HAP-1 (cell line): ENCODE data around the gene PLXNB3.
A peak's percentile ranks its signal among the peaks of the same experiment; 100 is the strongest.

ENCODE experiments used
- DNase-seq, 2 experiments: peaks; one replicate each; pipeline ENCODE4 v3.0.0-alpha.2; 2016 to 2020; ENCODE audit warnings: low spot score in 2 of 2
- H3K27me3 ChIP-seq: fragments of 250-450 bp; sonication (Bioruptor Pico); 2 replicates; pipeline ENCODE4 v1.5.1; 2020; ENCODE audit warnings: low read depth, mild to moderate bottlenecking, moderate library complexity
- H3K36me3 ChIP-seq: fragments of 250-450 bp; sonication (Bioruptor Pico); replicated peaks from 2 replicates; pipeline ENCODE4 v1.5.1; 2020; ENCODE audit warnings: mild to moderate bottlenecking
- H3K4me1 ChIP-seq: fragments of 250-450 bp; sonication (Bioruptor Pico); 2 replicates; pipeline ENCODE4 v1.5.1; 2020; ENCODE audit warnings: mild to moderate bottlenecking
- H3K4me3 ChIP-seq: fragments of 250-450 bp; sonication (Bioruptor Pico); 2 replicates; pipeline ENCODE4 v1.5.1; 2020; ENCODE audit warnings: mild to moderate bottlenecking, moderate library complexity
- H3K9me3 ChIP-seq: fragments of 250-450 bp; sonication (Bioruptor Pico); 2 replicates; pipeline ENCODE4 v1.5.1; 2020; ENCODE audit warnings: mild to moderate bottlenecking, moderate library complexity
- in situ Hi-C: fragments of 300-500 bp; cut with MboI; formaldehyde crosslinking; loops from 3 replicates; pipeline ENCODE4 v1.14.3; 2020; ENCODE audit warnings: low sequenced_read_pairs, inconsistent platforms, mixed read lengths

PLXNB3 gene

DNA sequence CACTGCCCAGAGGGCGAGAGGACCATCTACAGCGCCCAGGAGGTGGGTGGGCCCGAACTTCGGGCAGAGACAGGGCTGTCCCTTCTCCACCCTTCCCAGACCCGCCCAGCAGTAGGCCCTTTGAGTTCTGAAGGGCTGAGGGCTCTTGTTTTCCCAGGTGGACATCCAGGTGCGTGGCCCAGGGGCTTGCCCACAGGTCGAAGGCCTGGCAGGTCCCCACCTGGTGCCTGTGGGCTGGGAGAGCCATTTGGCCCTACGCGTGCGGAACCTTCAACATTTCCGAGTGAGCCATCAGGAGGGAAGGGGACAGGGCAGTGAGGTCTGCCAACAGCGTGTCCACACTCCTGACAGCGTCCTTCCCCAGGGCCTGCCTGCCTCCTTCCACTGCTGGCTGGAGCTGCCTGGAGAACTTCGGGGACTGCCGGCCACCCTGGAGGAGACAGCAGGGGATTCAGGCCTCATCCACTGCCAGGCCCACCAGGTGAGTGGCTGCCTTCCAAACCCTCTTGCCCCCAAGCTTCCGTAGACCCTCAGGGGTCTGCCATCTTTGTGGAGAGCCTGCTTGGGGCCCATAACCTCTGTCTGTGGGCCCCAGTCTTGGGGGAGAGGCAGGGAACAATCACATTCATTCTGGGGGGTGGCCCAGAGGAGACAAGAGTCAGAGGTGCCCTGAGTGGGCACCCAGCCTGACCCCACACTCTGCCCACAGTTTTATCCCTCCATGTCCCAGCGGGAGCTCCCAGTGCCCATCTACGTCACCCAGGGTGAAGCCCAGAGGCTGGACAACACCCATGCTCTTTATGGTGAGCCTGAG is 6.8 kb downstream of the PLXNB3 start:
- Histone ChIP-seq H3K4me3 (no peak overlapping the region), H3K9me3 (no peaks in the 10 kb centered on the region), H3K36me3 (no peaks in the 10 kb centered on the region), H3K4me1 (no peaks in the 10 kb centered on the region), H3K27me3 (no peaks in the 10 kb centered on the region)
- DNase-seq, result no peak
- in situ Hi-C loops, result no loop called here

DNA sequence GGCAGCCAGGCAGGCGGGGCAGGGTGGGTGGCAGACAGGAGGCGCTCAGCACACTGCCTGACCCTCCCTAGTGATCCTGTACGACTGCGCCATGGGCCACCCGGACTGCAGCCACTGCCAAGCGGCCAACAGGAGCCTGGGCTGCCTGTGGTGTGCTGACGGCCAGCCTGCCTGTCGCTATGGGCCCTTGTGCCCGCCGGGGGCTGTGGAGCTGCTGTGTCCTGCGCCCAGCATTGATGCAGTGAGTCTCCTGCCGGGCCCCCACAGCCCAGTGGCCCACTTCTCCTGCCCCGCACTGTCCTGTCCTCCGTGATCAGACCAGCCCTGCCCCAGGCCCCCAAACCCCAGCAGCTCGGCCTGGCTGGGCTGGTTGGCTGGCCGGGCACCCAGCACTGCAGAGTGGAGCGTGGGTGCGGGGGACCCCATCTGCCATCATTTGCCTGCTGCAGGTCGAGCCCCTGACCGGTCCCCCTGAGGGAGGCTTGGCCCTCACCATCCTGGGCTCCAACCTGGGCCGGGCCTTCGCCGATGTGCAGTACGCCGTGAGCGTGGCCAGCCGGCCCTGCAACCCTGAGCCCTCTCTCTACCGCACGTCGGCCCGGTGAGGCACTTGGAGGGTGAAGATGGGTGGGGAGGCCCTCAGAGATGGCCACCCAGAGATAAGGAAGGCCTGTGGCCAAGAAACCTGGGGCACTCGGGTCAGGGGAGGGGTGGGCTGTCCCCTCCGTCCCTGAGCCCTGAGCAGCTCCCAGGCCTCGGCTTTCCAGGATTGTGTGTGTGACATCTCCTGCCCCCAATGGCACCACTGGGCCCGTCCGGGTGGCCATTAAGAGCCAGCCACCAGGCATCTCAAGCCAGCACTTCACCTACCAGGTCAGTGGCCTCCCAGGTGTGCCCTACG is 7.6 kb downstream of the PLXNB3 start:
- Histone ChIP-seq H3K9me3 (no peaks in the 10 kb centered on the region), H3K27me3 (no peaks in the 10 kb centered on the region), H3K36me3 (no peaks in the 10 kb centered on the region), H3K4me1 (peaks cover under 1% of the 10 kb centered on the region), H3K4me3 (no peak overlapping the region)
- peak in 1 of 2 experiments; percentile 7 for DNase-seq
- in situ Hi-C loops, result no loop called here

- Histone ChIP-seq H3K9me3 (no peaks in the 10 kb centered on the region), H3K27me3 (no peaks in the 10 kb centered on the region), H3K4me3 (no peak overlapping the region), H3K4me1 (peaks cover 4% of the 10 kb centered on the region), H3K36me3 (no peaks in the 10 kb centered on the region)
- in situ Hi-C loops, result no loop called here
- DNase-seq, result peak in 1 of 2 experiments; percentile 8
Measured at GRCh38 chrX:153772316-153773217, 8.5 kb downstream of the PLXNB3 start.

GRCh38 chrX:153773218-153773611 is 9.2 kb downstream of the PLXNB3 start:
- no peaks in the 10 kb centered on the region for H3K9me3 ChIP-seq
- DNase-seq, result no peak
- no peaks in the 10 kb centered on the region for H3K36me3 ChIP-seq
- H3K4me1 ChIP-seq, result peaks cover 4% of the 10 kb centered on the region
- H3K4me3 ChIP-seq, result no peak overlapping the region
- no peaks in the 10 kb centered on the region for H3K27me3 ChIP-seq
- in situ Hi-C loops, result no loop called here

DNA sequence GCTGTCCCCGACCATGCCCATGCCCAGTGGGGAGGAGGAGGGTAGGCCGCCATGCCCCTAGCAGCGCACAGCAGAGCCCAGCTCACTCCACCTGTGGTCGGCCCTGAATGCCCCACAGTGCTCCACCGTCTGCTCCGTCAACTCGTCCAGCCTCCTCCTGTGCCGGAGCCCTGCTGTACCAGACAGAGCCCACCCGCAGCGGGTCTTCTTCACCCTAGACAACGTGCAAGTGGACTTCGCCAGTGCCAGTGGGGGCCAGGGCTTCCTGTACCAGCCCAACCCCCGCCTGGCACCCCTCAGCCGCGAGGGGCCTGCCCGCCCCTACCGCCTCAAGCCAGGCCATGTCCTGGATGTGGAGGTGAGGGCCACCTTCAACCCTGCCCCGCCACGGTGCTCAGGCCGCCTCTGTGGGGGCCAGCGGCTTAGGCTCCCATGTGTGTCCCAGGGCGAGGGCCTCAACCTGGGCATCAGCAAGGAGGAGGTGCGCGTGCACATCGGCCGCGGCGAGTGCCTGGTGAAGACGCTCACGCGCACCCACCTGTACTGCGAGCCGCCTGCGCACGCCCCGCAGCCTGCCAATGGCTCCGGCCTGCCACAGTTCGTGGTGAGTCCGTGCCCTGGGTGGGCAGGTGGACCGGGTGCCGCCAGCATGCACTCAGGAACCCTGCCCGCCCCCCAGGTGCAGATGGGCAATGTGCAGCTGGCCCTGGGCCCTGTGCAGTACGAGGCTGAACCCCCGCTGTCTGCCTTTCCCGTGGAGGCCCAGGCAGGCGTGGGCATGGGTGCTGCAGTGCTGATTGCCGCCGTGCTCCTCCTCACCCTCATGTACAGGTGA is 9.9 kb downstream of the PLXNB3 start:
- Histone ChIP-seq H3K27me3 (no peaks in the 10 kb centered on the region), H3K9me3 (no peaks in the 10 kb centered on the region), H3K36me3 (no peaks in the 10 kb centered on the region), H3K4me3 (no peak overlapping the region), H3K4me1 (peaks cover 4% of the 10 kb centered on the region)
- no peak for DNase-seq
- in situ Hi-C loops, result no loop called here

DNA sequence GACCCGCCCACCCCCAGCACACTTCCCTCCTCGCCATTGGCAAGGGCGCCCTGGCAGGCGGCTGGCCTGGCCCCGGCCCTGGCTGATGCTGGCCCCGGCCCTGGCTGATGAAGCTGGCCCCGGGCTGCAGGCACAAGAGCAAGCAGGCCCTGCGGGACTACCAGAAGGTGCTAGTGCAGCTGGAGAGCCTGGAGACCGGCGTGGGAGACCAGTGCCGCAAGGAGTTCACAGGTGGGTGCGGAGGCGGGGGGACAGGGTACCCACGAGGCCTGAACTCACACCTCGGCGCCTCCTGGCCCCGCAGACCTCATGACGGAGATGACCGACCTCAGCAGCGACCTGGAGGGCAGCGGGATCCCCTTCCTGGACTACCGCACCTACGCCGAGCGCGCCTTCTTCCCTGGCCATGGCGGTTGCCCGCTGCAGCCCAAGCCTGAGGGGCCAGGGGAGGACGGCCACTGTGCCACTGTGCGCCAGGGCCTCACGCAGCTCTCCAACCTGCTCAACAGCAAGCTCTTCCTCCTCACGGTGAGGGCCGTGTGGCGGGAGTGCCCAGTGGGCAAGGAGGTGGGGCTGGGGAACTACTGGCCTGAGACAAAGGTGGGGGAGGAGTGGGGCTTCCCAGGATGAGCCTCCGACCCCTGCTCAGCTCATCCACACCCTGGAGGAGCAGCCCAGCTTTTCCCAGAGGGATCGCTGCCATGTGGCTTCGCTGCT is 10.7 kb downstream of the PLXNB3 start:
- peaks cover 4% of the 10 kb centered on the region for H3K4me1 ChIP-seq
- no peak for DNase-seq
- no peaks in the 10 kb centered on the region for H3K36me3 ChIP-seq
- in situ Hi-C loops, result no loop called here
- H3K27me3 ChIP-seq, result no peaks in the 10 kb centered on the region
- no peaks in the 10 kb centered on the region for H3K9me3 ChIP-seq
- H3K4me3 ChIP-seq, result no peak overlapping the region

DNA sequence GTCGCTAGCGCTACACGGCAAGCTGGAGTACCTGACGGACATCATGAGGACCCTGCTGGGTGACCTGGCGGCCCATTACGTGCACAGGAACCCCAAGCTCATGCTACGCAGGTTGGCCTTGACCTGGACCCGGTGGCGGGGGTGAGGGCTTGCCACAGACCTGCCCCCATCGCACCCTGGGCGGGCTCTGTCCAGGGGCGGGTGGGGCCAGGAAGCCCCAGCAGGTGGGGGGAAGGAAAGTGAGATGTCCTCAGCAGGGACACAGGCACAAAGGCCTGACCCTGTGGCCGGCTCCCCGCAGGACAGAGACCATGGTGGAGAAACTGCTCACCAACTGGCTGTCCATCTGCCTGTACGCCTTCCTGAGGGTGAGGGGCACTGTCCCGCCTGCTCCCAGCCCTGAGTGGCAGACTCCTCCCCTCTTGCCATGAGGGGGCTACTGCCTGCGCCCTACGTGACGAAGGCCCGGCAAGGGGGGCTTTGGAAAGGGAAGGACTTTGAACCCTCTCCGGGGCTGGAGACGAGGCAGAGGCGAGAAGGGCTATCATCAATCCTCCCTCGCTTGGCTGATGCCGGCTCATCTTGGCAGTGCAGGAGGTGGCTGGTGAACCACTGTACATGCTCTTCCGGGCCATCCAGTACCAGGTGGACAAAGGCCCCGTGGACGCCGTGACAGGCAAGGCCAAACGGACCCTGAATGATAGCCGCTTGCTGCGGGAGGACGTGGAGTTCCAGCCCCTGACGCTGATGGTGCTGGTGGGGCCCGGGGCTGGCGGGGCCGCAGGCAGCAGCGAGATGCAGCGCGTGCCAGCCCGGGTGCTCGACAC is 11.5 kb downstream of the PLXNB3 start:
- in situ Hi-C loops, result no loop called here
- no peaks in the 10 kb centered on the region for H3K9me3 ChIP-seq

DNA sequence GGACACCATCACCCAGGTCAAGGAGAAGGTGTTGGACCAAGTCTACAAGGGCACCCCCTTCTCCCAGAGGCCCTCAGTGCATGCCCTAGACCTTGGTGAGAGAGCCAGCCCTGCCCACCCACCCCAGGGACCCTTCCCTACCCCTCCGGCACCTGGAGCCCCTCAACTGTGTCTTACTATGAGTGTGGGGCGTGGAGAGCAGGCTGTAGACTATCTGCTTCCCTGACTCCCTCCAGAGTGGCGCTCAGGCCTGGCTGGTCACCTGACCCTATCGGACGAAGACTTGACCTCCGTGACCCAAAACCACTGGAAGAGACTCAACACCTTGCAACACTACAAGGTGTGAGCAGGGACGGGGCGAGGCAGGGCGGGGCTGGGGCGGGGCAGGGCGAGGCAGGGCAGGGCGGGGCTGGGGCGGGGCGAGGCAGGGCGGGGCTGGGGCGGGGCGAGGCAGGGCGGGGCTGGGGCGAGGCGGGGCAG is 12.1 kb downstream of the PLXNB3 start:
- H3K4me3 ChIP-seq, result no peak overlapping the region
- H3K9me3 ChIP-seq, result no peaks in the 10 kb centered on the region
- in situ Hi-C loops, result no loop called here
- H3K27me3 ChIP-seq, result no peaks in the 10 kb centered on the region
- peaks cover 4% of the 10 kb centered on the region for H3K4me1 ChIP-seq
- no peaks in the 10 kb centered on the region for H3K36me3 ChIP-seq
- DNase-seq, result no peak

More for the DNA sequence above, 11.5 kb downstream of the PLXNB3 start:
- peaks cover 4% of the 10 kb centered on the region for H3K4me1 ChIP-seq
- H3K4me3 ChIP-seq, result no peak overlapping the region
- DNase-seq, result no peak
- no peaks in the 10 kb centered on the region for H3K36me3 ChIP-seq
- H3K27me3 ChIP-seq, result no peaks in the 10 kb centered on the region

DNA sequence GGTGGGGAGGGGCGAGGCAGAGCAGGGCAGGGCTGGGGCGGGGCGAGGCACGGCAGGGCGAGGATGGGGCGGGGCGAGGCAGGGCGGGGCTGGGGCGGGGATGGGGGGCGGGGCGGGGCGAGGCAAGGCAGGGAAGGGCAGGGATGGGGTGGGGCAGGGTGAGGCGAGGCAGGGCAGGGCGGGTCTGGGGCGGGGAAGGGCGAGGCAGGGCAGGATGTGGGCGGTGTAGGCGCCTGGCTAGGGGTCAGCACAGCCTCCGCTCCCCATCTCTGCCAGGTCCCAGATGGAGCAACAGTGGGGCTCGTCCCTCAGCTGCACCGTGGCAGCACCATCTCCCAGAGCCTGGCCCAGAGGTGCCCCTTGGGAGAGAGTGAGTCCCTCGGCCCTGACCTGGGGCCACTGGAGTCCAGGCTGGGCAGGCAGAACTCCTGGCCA is 12.6 kb downstream of the PLXNB3 start:
- DNase-seq, result peak; percentile 25 to 74
- H3K27me3 ChIP-seq, result no peaks in the 10 kb centered on the region
- in situ Hi-C loops, result no loop called here
- H3K4me3 ChIP-seq, result no peak overlapping the region
- H3K4me1 ChIP-seq, result peaks cover 4% of the 10 kb centered on the region
- H3K9me3 ChIP-seq, result no peaks in the 10 kb centered on the region
- no peaks in the 10 kb centered on the region for H3K36me3 ChIP-seq

DNA sequence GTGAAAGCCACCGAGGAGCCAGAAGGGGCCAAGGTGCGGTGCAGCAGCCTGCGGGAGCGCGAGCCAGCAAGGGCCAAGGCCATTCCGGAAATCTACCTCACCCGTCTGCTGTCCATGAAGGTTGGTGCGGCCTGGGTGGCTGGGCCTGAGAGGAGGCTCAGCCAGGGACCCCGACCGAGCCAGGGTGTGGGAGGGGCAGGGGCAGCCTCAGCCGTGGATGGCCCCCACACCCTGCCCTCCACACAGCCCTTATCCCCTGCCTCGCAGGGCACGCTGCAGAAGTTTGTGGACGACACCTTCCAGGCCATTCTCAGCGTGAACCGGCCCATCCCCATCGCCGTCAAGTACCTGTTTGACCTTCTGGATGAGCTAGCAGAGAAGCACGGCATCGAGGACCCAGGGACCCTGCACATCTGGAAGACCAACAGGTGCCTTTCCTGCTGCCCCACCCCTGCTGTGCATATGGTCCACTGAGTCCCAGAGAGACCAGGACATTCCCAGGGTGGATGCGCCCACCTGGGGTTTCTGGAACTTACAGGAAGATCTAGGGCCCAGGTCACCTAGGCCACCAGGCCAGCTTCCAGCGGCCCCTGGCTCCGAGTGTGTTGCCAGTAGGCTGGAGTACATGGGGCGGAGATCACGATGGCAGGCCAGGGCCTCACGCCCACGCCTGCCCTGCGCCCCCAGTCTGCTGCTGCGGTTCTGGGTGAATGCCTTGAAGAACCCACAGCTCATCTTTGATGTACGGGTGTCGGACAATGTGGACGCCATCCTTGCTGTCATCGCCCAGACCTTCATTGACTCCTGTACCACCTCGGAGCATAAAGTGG is 13.4 kb downstream of the PLXNB3 start:
- H3K4me3 ChIP-seq, result no peak overlapping the region
- in situ Hi-C loops, result no loop called here
- DNase-seq, result no peak

GRCh38 chrX:153778181-153778580 is 14.1 kb downstream of the PLXNB3 start:
- Histone ChIP-seq H3K4me3 (no peak overlapping the region), H3K9me3 (no peaks in the 10 kb centered on the region), H3K36me3 (no peaks in the 10 kb centered on the region), H3K27me3 (no peaks in the 10 kb centered on the region), H3K4me1 (peaks cover 4% of the 10 kb centered on the region)
- in situ Hi-C loops, result no loop called here
- DNase-seq, result no peak

More for the DNA sequence above, 13.4 kb downstream of the PLXNB3 start:
- no peaks in the 10 kb centered on the region for H3K9me3 ChIP-seq
- H3K4me1 ChIP-seq, result peaks cover 4% of the 10 kb centered on the region
- no peaks in the 10 kb centered on the region for H3K27me3 ChIP-seq
- H3K36me3 ChIP-seq, result no peaks in the 10 kb centered on the region
